ENCODE results near the gene MEGF11. TPM values are rescaled to one million over a fixed set of nuclear protein-coding genes. Genes with fewer than 3 reads are reported as not detected.

MEGF11 gene
- total RNA-seq, 1 experiment from 2014 or later: not detected

DNA sequence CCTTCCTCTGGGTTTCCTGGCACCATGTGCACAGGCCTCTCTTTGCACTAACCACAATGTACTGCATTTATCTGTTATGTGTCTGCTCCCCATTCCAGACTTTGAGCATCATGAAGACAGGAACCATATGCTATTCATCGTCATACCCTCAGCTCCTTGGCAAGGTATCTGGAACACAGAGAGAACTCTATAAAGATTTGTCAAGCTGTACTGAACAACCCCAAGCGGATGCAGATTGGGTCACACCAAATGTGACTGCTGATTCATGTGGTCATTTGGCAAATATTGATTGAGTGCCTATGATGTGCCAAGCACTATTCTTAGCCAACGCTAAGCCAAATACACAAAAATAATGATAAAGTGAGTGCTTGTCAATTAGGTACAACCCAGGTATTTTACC is 7.5 kb upstream of the MEGF11 start:
- CTCF ChIA-PET: no interaction called here
- intact Hi-C loops (cut with micrococcal nuclease; ENCODE audit: unreplicated experiment): no loop called here
- POLR2A ChIA-PET (ENCODE audit: unreplicated experiment): no interaction called here

DNA sequence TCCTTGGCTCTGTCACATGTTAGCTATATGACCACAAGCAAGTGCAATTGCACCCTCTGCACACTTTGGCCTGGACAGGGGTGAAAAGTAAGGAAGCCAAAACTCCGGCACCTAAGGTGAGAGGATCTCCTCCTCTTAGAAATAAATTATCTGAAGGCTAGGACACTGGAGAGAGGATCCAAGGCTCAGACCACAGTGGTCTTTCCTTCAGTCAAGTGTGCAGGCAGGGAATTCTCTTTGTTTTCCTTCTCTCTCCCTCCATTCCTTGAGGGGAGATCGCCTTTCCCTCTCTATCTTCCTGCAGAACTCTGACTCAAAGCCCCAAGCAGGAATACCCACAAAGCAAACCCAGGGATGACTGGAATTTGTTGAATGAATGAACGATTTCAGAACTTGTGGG is 3.1 kb upstream of the MEGF11 start:
- CTCF ChIA-PET: interaction anchor here (0.6 kb wide), 2 partner anchors 130 to 239 kb away, joined by 3 to 5 read pairs; no protein-coding TSS in a partner anchor
- POLR2A ChIA-PET (ENCODE audit: unreplicated experiment): no interaction called here
- intact Hi-C loops (cut with micrococcal nuclease; ENCODE audit: unreplicated experiment): no loop called here

More for the DNA sequence above, 7.5 kb upstream of the MEGF11 start:
- Histone ChIP-seq H4K20me1 (ENCODE audit: insufficient read depth) (no peaks in the 10 kb centered on the region), H3K36me3 (ENCODE audit: low read depth) (no peaks in the 10 kb centered on the region), H3K27me3 (ENCODE audit: insufficient read depth, low read depth) (peaks cover 15% of the 10 kb centered on the region), H3K9me2 (ENCODE audit: insufficient read depth) (no peaks in the 10 kb centered on the region), H3K4me2 (no peak overlapping the region), H3K27ac (no peak overlapping the region), H2AFZ (no peak overlapping the region), H3F3A (ENCODE audit: insufficient read depth, low read depth) (no peaks in the 10 kb centered on the region), H3K4me3 (no peak overlapping the region), H3K9me3 (ENCODE audit: insufficient read depth, low read depth) (no peaks in the 10 kb centered on the region), H3K79me2 (ENCODE audit: low read depth) (no peaks in the 10 kb centered on the region), H3K4me1 (replicated peaks; ENCODE audit: insufficient read depth) (no peaks in the 10 kb centered on the region)
- TF ChIP-seq, protein P1, sequence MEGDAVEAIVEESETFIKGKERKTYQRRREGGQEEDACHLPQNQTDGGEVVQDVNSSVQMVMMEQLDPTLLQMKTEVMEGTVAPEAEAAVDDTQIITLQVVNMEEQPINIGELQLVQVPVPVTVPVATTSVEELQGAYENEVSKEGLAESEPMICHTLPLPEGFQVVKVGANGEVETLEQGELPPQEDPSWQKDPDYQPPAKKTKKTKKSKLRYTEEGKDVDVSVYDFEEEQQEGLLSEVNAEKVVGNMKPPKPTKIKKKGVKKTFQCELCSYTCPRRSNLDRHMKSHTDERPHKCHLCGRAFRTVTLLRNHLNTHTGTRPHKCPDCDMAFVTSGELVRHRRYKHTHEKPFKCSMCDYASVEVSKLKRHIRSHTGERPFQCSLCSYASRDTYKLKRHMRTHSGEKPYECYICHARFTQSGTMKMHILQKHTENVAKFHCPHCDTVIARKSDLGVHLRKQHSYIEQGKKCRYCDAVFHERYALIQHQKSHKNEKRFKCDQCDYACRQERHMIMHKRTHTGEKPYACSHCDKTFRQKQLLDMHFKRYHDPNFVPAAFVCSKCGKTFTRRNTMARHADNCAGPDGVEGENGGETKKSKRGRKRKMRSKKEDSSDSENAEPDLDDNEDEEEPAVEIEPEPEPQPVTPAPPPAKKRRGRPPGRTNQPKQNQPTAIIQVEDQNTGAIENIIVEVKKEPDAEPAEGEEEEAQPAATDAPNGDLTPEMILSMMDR (conservative IDR thresholded peaks at IDR 0.05): no peak
- TF ChIP-seq EZH2 (IDR thresholded peaks at IDR 0.05; ENCODE audit: low read depth): no peak
- no TSS peak for BruUV-seq (replicated peaks)
- DNase-seq: no peak

DNA sequence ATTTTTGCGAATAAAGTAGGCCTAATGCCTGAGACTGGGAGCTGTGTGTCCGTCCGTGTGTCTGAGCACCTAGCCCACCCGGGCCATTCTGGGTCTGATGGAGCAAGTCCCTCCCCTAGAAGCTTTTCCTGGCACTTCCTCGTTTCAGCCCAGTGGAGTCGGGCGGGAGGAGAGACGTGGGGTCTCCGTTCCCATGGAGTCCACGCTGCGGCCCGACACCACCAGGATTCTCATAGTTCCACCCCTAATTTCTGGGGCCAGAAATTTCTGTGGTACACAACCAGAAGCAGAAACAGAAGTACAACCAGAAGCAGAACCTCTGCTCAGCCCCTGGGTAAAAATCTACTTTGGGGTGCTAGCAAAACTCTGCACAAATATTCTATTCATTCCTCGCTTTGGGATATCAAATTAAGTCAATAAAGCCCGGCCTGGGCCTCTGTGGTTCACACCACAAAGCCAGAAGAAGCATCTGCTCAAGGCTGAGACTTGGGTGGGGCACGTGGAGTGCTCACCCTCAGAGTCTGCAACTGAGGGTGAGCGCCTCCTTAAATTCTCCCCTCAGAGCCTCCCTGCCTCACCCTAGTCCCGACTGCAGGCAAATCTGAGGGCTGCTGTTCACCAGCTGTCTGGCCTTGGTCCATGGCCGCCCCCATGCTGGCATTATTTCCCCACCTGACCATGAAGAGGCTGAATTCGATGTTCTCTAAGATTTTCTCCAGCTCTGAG is 1.6 kb upstream of the MEGF11 start:
- Histone ChIP-seq H3K36me3 (ENCODE audit: low read depth) (no peaks in the 10 kb centered on the region), H2AFZ (no peak overlapping the region), H3K4me1 (replicated peaks; ENCODE audit: insufficient read depth) (no peaks in the 10 kb centered on the region), H3F3A (ENCODE audit: insufficient read depth, low read depth) (no peaks in the 10 kb centered on the region), H4K20me1 (ENCODE audit: insufficient read depth) (no peaks in the 10 kb centered on the region), H3K79me2 (ENCODE audit: low read depth) (no peaks in the 10 kb centered on the region), H3K27me3 (ENCODE audit: insufficient read depth, low read depth) (peaks cover 55% of the 10 kb centered on the region), H3K9me2 (ENCODE audit: insufficient read depth) (no peaks in the 10 kb centered on the region), H3K27ac (no peak overlapping the region), H3K4me3 (no peak overlapping the region), H3K9me3 (ENCODE audit: insufficient read depth, low read depth) (no peaks in the 10 kb centered on the region), H3K4me2 (no peak overlapping the region)
- POLR2A ChIA-PET (ENCODE audit: unreplicated experiment): no interaction called here
- no peak for DNase-seq
- no TSS peak for BruUV-seq (replicated peaks)
- intact Hi-C loops (cut with micrococcal nuclease; ENCODE audit: unreplicated experiment): no loop called here
- TF ChIP-seq, protein P1 (conservative IDR thresholded peaks at IDR 0.05): no peak
- no peak for TF ChIP-seq EZH2 (IDR thresholded peaks at IDR 0.05; ENCODE audit: low read depth)
- CTCF ChIA-PET: no interaction called here

More for the DNA sequence above, 3.1 kb upstream of the MEGF11 start:
- Histone ChIP-seq H3K4me3 (no peak overlapping the region), H3K27me3 (ENCODE audit: insufficient read depth, low read depth) (peaks cover 47% of the 10 kb centered on the region), H3K9me3 (ENCODE audit: insufficient read depth, low read depth) (no peaks in the 10 kb centered on the region), H2AFZ (no peak overlapping the region), H3K4me2 (no peak overlapping the region), H3F3A (ENCODE audit: insufficient read depth, low read depth) (no peaks in the 10 kb centered on the region), H4K20me1 (ENCODE audit: insufficient read depth) (no peaks in the 10 kb centered on the region), H3K27ac (no peak overlapping the region), H3K36me3 (ENCODE audit: low read depth) (no peaks in the 10 kb centered on the region), H3K9me2 (ENCODE audit: insufficient read depth) (no peaks in the 10 kb centered on the region), H3K79me2 (ENCODE audit: low read depth) (no peaks in the 10 kb centered on the region), H3K4me1 (replicated peaks; ENCODE audit: insufficient read depth) (no peaks in the 10 kb centered on the region)
- no peak for DNase-seq
- BruUV-seq (replicated peaks): no TSS peak
- TF ChIP-seq, protein P1 (conservative IDR thresholded peaks at IDR 0.05): no peak
- no peak for TF ChIP-seq EZH2 (IDR thresholded peaks at IDR 0.05; ENCODE audit: low read depth)
